ENCODE data around the gene ARL8B. TPM values are rescaled to one million over a fixed set of nuclear protein-coding genes. Genes with fewer than 3 reads are reported as not detected.

Gene ARL8B
- total RNA-seq, 1 experiment from 2014 or later: 43.8 TPM

DNA sequence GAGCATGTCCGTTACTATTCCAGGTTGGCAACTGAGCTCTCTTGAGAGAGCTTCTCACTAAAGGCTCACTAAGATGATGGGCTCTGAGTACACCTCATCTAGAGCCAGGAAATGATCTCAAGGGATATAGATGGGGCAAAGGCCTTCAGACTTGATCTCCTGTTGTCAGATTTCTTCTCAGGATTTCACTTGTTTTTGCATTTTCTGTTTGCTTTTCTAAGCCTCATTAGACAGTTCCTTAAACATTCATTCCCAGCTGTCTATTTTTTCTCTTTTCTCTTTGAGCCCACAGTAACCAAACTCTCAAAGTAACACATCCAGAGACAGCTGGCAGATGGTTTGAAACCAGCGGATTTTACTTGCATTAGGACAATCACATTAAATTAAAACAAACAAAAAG lies 28.4 kb upstream of the ARL8B start:
- no peaks in the 10 kb centered on the region for H4K20me1 ChIP-seq (ENCODE audit: low read length)
- BruUV-seq (replicated peaks): no TSS peak
- CTCF ChIA-PET: no interaction called here
- H3K27me3 ChIP-seq (ENCODE audit: low read length): no peaks in the 10 kb centered on the region
- no peaks in the 10 kb centered on the region for H3K79me2 ChIP-seq (ENCODE audit: low read length)
- H3K4me3 ChIP-seq (ENCODE audit: low read length): no peak overlapping the region
- H3F3A ChIP-seq (ENCODE audit: low read length, unreplicated experiment): no peaks in the 10 kb centered on the region
- POLR2A ChIA-PET (ENCODE audit: unreplicated experiment): no interaction called here
- H2AFZ ChIP-seq (ENCODE audit: low read length): no peak overlapping the region
- no peaks in the 10 kb centered on the region for H3K36me3 ChIP-seq (ENCODE audit: low read depth, low read length)
- H3K4me2 ChIP-seq (ENCODE audit: low read length): no peak overlapping the region
- intact Hi-C loops (cut with micrococcal nuclease): no loop called here
- TF ChIP-seq, protein P1, sequence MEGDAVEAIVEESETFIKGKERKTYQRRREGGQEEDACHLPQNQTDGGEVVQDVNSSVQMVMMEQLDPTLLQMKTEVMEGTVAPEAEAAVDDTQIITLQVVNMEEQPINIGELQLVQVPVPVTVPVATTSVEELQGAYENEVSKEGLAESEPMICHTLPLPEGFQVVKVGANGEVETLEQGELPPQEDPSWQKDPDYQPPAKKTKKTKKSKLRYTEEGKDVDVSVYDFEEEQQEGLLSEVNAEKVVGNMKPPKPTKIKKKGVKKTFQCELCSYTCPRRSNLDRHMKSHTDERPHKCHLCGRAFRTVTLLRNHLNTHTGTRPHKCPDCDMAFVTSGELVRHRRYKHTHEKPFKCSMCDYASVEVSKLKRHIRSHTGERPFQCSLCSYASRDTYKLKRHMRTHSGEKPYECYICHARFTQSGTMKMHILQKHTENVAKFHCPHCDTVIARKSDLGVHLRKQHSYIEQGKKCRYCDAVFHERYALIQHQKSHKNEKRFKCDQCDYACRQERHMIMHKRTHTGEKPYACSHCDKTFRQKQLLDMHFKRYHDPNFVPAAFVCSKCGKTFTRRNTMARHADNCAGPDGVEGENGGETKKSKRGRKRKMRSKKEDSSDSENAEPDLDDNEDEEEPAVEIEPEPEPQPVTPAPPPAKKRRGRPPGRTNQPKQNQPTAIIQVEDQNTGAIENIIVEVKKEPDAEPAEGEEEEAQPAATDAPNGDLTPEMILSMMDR (conservative IDR thresholded peaks at IDR 0.05; ENCODE audit: low read depth, low read length): no peak
- TF ChIP-seq EZH2 (IDR thresholded peaks at IDR 0.05; ENCODE audit: low read length, unreplicated experiment) (no peak), EZH2phosphoT487 (IDR thresholded peaks at IDR 0.05; ENCODE audit: borderline replicate concordance, low read length) (no peak)
- no peaks in the 10 kb centered on the region for H3K9me2 ChIP-seq (replicated peaks; ENCODE audit: low read length)
- H3K9ac ChIP-seq (ENCODE audit: low read length): no peak overlapping the region
- no peak overlapping the region for H3K27ac ChIP-seq (ENCODE audit: low read length)
- H3K4me1 ChIP-seq (ENCODE audit: insufficient read depth, low read length): peaks cover 7% of the 10 kb centered on the region
- H3K9me3 ChIP-seq (ENCODE audit: low read length): no peaks in the 10 kb centered on the region
- DNase-seq: no peak
- ATAC-seq: no peak

DNA sequence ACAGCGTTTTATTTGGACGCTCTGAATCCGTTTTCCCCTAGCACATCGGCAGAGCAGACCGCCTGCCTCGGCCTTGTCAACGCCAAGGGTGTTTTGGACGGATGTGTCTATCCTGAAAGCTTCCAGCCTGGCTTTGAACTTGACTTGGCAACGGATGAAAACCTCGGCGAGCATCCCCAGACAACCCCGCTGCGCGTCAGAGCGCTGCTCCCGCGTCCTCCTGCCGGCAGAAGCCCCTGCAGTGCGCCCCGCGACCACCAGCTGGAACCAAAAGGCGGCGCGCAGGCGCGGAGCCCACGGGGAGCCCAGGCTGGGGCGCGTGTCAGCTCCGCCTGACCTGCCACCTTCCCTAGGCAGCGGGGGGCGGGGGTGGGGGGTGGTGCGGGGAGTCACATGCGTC lies 26.2 kb upstream of the ARL8B start:
- intact Hi-C loops (cut with micrococcal nuclease): no loop called here
- no peak for DNase-seq
- no peak overlapping the region for H3K4me3 ChIP-seq (ENCODE audit: low read length)
- H3K27ac ChIP-seq (ENCODE audit: low read length): no peak overlapping the region
- no TSS peak for BruUV-seq (replicated peaks)
- TF ChIP-seq EZH2 (IDR thresholded peaks at IDR 0.05; ENCODE audit: low read length, unreplicated experiment) (no peak), EZH2phosphoT487 (IDR thresholded peaks at IDR 0.05; ENCODE audit: borderline replicate concordance, low read length) (no peak)
- TF ChIP-seq, protein P1 (conservative IDR thresholded peaks at IDR 0.05; ENCODE audit: low read depth, low read length): no peak
- H3F3A ChIP-seq (ENCODE audit: low read length, unreplicated experiment): no peaks in the 10 kb centered on the region
- no peak overlapping the region for H3K4me2 ChIP-seq (ENCODE audit: low read length)
- peaks cover 7% of the 10 kb centered on the region for H3K4me1 ChIP-seq (ENCODE audit: insufficient read depth, low read length)
- no peak overlapping the region for H2AFZ ChIP-seq (ENCODE audit: low read length)
- no peak for ATAC-seq
- no peaks in the 10 kb centered on the region for H3K9me2 ChIP-seq (replicated peaks; ENCODE audit: low read length)
- no peaks in the 10 kb centered on the region for H3K27me3 ChIP-seq (ENCODE audit: low read length)
- H4K20me1 ChIP-seq (ENCODE audit: low read length): no peaks in the 10 kb centered on the region
- CTCF ChIA-PET: interaction anchor here (0.6 kb wide), 1 partner anchor 9 kb away, joined by 3 read pairs; no protein-coding TSS in a partner anchor
- H3K79me2 ChIP-seq (ENCODE audit: low read length): no peaks in the 10 kb centered on the region
- no peaks in the 10 kb centered on the region for H3K36me3 ChIP-seq (ENCODE audit: low read depth, low read length)
- POLR2A ChIA-PET (ENCODE audit: unreplicated experiment): no interaction called here
- no peaks in the 10 kb centered on the region for H3K9me3 ChIP-seq (ENCODE audit: low read length)
- no peak overlapping the region for H3K9ac ChIP-seq (ENCODE audit: low read length)

DNA sequence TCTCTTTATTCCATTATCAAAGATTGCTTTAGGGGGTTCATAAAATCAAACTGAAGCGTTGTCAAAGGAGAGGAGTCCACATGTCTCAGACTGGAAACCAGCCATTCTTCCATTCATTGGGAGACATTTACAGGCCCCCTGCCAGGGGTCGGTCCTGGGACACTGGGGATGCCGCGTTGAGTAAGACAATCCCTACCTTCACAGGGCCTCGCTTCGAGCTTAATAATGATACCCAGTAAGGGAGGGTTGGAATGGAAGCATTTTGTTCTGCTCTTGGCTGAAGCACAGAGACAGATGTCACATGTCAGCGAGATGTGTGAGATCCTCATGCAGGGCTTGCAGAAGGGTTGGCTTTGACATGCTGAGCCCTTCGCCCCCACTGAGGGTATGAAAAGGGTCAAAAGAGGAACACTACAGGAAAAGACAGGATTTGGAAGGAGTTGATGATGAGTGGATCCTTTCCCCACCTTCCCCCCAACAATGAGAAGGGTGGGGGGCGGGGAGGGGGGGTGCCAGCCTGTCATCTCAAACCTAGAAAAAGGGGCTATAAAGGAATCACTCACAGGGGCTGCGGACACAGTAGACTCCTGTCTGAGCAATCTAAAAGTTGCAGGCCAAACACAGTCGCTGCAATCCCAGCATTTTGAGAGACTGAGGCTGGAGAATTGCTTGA lies 25.6 kb upstream of the ARL8B start:
- Histone ChIP-seq H3F3A (ENCODE audit: low read length, unreplicated experiment) (no peaks in the 10 kb centered on the region), H3K9ac (ENCODE audit: low read length) (no peak overlapping the region), H3K4me2 (ENCODE audit: low read length) (no peak overlapping the region), H3K9me3 (ENCODE audit: low read length) (no peaks in the 10 kb centered on the region), H3K36me3 (ENCODE audit: low read depth, low read length) (no peaks in the 10 kb centered on the region), H4K20me1 (ENCODE audit: low read length) (no peaks in the 10 kb centered on the region), H3K79me2 (ENCODE audit: low read length) (no peaks in the 10 kb centered on the region), H3K4me3 (ENCODE audit: low read length) (no peak overlapping the region), H3K27me3 (ENCODE audit: low read length) (no peaks in the 10 kb centered on the region), H3K4me1 (ENCODE audit: insufficient read depth, low read length) (peaks cover 7% of the 10 kb centered on the region), H3K9me2 (replicated peaks; ENCODE audit: low read length) (no peaks in the 10 kb centered on the region), H3K27ac (ENCODE audit: low read length) (no peak overlapping the region), H2AFZ (ENCODE audit: low read length) (no peak overlapping the region)
- BruUV-seq (replicated peaks): no TSS peak
- intact Hi-C loops (cut with micrococcal nuclease): no loop called here
- no peak for ATAC-seq
- no peak for TF ChIP-seq EZH2phosphoT487 (IDR thresholded peaks at IDR 0.05; ENCODE audit: borderline replicate concordance, low read length)
- TF ChIP-seq, protein P1 (conservative IDR thresholded peaks at IDR 0.05; ENCODE audit: low read depth, low read length): no peak
- no peak for TF ChIP-seq EZH2 (IDR thresholded peaks at IDR 0.05; ENCODE audit: low read length, unreplicated experiment)
- POLR2A ChIA-PET (ENCODE audit: unreplicated experiment): no interaction called here
- CTCF ChIA-PET: no interaction called here
- DNase-seq: no peak

All from PC-3 (cell line).